ENCODE data around the gene CLEC19A.

CLEC19A gene

GRCh38 chr16:19285431-19285830 is at the start of gene CLEC19A:
Gene CLEC19A (plus strand): TSS chr16:19285731. CDS start chr16:19285852, 121 bp downstream.
- DNase-seq (ENCODE audit: low read depth in 2 of 2): no peak

- no peak for DNase-seq (ENCODE audit: low read depth in 2 of 2)
Observed at GRCh38 chr16:19235886-19236285, 49.6 kb upstream of the CLEC19A start.

- no peak for DNase-seq (ENCODE audit: low read depth in 2 of 2)
Observed at GRCh38 chr16:19236561-19237209, 48.8 kb upstream of the CLEC19A start.

- DNase-seq (ENCODE audit: low read depth in 2 of 2): no peak
Observed at GRCh38 chr16:19238406-19238805, 47.1 kb upstream of the CLEC19A start.

GRCh38 chr16:19239511-19240155 is 45.9 kb upstream of the CLEC19A start:
- no peak for DNase-seq (ENCODE audit: low read depth in 2 of 2)

GRCh38 chr16:19240494-19240893 is 45.0 kb upstream of the CLEC19A start:
- DNase-seq (ENCODE audit: low read depth in 2 of 2): no peak

GRCh38 chr16:19241512-19241911 is 44.0 kb upstream of the CLEC19A start:
- DNase-seq (ENCODE audit: low read depth in 2 of 2): no peak

- DNase-seq (ENCODE audit: low read depth in 2 of 2): no peak
Observed at GRCh38 chr16:19242186-19242585, 43.3 kb upstream of the CLEC19A start.

GRCh38 chr16:19242987-19243575 is 42.5 kb upstream of the CLEC19A start:
- no peak for DNase-seq (ENCODE audit: low read depth in 2 of 2)

- DNase-seq (ENCODE audit: low read depth in 2 of 2): no peak
Observed at GRCh38 chr16:19245326-19245925, 40.1 kb upstream of the CLEC19A start.

GRCh38 chr16:19252904-19253303 is 32.6 kb upstream of the CLEC19A start:
- no peak for DNase-seq (ENCODE audit: low read depth in 2 of 2)

GRCh38 chr16:19254611-19255010 is 30.9 kb upstream of the CLEC19A start:
- DNase-seq (ENCODE audit: low read depth in 2 of 2): no peak

- no peak for DNase-seq (ENCODE audit: low read depth in 2 of 2)
Observed at GRCh38 chr16:19264123-19264673, 21.3 kb upstream of the CLEC19A start.

- DNase-seq (ENCODE audit: low read depth in 2 of 2): no peak
Observed at GRCh38 chr16:19265380-19265930, 20.1 kb upstream of the CLEC19A start.

- no peak for DNase-seq (ENCODE audit: low read depth in 2 of 2)
Observed at GRCh38 chr16:19266774-19267173, 18.8 kb upstream of the CLEC19A start.

- no peak for DNase-seq (ENCODE audit: low read depth in 2 of 2)
Observed at GRCh38 chr16:19269098-19269497, 16.4 kb upstream of the CLEC19A start.

GRCh38 chr16:19274165-19274797 is 11.2 kb upstream of the CLEC19A start:
- no peak for DNase-seq (ENCODE audit: low read depth in 2 of 2)

GRCh38 chr16:19278403-19278802 is 7.1 kb upstream of the CLEC19A start:
- DNase-seq (ENCODE audit: low read depth in 2 of 2): no peak

GRCh38 chr16:19281246-19281645 is 4.3 kb upstream of the CLEC19A start:
- DNase-seq (ENCODE audit: low read depth in 2 of 2): no peak

- no peak for DNase-seq (ENCODE audit: low read depth in 2 of 2)
Observed at GRCh38 chr16:19282101-19282500, 3.4 kb upstream of the CLEC19A start.

- no peak for DNase-seq (ENCODE audit: low read depth in 2 of 2)
Observed at GRCh38 chr16:19283637-19284036, 1.9 kb upstream of the CLEC19A start.

GRCh38 chr16:19284207-19284606 is 1.3 kb upstream of the CLEC19A start:
- no peak for DNase-seq (ENCODE audit: low read depth in 2 of 2)
